HUDEP-2 (cell line): Measurements from ENCODE around the gene PPP1R11.
A peak's percentile ranks its signal among the peaks of the same experiment; 100 is the strongest.
"Not testable (repeated sequence)": the region's sequence is repeated elsewhere in the genome, so short reads cannot be mapped to it uniquely, and the experiment has no call there.

Experiments
- DNase-seq, 76 experiments: peaks; one replicate each; lab custom pipeline; 2025; ENCODE audit not compliant: unreplicated experiment in 76 of 76; lab: John Stamatoyannopoulos, UW

The PPP1R11 gene

GRCh38 chr6:30066577-30067459, at the start of gene PPP1R11:
Gene PPP1R11, plus strand, starts transcription at chr6:30067198. Its CDS starts 213 bp downstream, at chr6:30067411.
- peak; percentile 81 to 100 (median 99) for DNase-seq

GRCh38 chr6:30019819-30020218, 47.2 kb upstream of the PPP1R11 start:
- no peak for DNase-seq

GRCh38 chr6:30020626-30021025, 46.4 kb upstream of the PPP1R11 start:
- DNase-seq, result no peak

GRCh38 chr6:30022189-30022588, 44.8 kb upstream of the PPP1R11 start:
- DNase-seq, result no peak

- DNase-seq, result not testable (repeated sequence)
Observed at GRCh38 chr6:30022712-30023111, 44.3 kb upstream of the PPP1R11 start.

GRCh38 chr6:30025186-30025585, 41.8 kb upstream of the PPP1R11 start:
- DNase-seq, result no peak

- no peak for DNase-seq
Observed at GRCh38 chr6:30029588-30029987, 37.4 kb upstream of the PPP1R11 start.

GRCh38 chr6:30031381-30031780, 35.6 kb upstream of the PPP1R11 start:
- DNase-seq, result no peak

- DNase-seq, result not testable (repeated sequence)
Observed at GRCh38 chr6:30033440-30033839, 33.6 kb upstream of the PPP1R11 start.

GRCh38 chr6:30035784-30036183, 31.2 kb upstream of the PPP1R11 start:
- DNase-seq, result no peak

GRCh38 chr6:30037182-30037788, 29.7 kb upstream of the PPP1R11 start:
- DNase-seq, result peak in 7 of 76 experiments; percentile 4 to 33 (median 23)

GRCh38 chr6:30041221-30041620, 25.8 kb upstream of the PPP1R11 start:
- no peak for DNase-seq

GRCh38 chr6:30041821-30042220, 25.2 kb upstream of the PPP1R11 start:
- DNase-seq, result no peak

GRCh38 chr6:30042476-30042875, 24.5 kb upstream of the PPP1R11 start:
- DNase-seq, result no peak

- DNase-seq, result no peak
Observed at GRCh38 chr6:30042914-30043313, 24.1 kb upstream of the PPP1R11 start.

- no peak for DNase-seq
Observed at GRCh38 chr6:30043744-30044143, 23.3 kb upstream of the PPP1R11 start.

- peak in 1 of 76 experiments; percentile 4 for DNase-seq
Observed at GRCh38 chr6:30044630-30045029, 22.4 kb upstream of the PPP1R11 start.

GRCh38 chr6:30047220-30047619, 19.8 kb upstream of the PPP1R11 start:
- peak in 46 of 76 experiments; percentile 4 to 65 (median 25) for DNase-seq

GRCh38 chr6:30053682-30054081, 13.3 kb upstream of the PPP1R11 start:
- no peak for DNase-seq

- no peak for DNase-seq
Observed at GRCh38 chr6:30055513-30055912, 11.5 kb upstream of the PPP1R11 start.

- peak in 23 of 76 experiments; percentile 7 to 62 (median 22) for DNase-seq
Observed at GRCh38 chr6:30060606-30061091, 6.3 kb upstream of the PPP1R11 start.
